Ureter (tissue), 1 donor: Measurements from ENCODE around the gene OVCA2. TPM values are rescaled to one million over a fixed set of nuclear protein-coding genes. Genes with fewer than 3 reads are reported as not detected.
A peak's percentile ranks its signal among the peaks of the same experiment; 100 is the strongest.

ENCODE experiments used
- DNase-seq: peaks from one replicate; pipeline ENCODE4 v3.0.0-alpha.2; 2020; ENCODE audit warnings: low spot score
- total RNA-seq: library from RNA; stranded (reverse); gene quantifications from one replicate; pipeline ENCODE4 v1.2.4, GENCODE V29; 2023
- donor health status: DM: yes; HTN: yes; CAD: no.

Gene OVCA2
- total RNA-seq, 1 donor from 2014 or later: 39.5 TPM

- DNase-seq: peak; percentile 71
These were observed 43.2 kb downstream of the OVCA2 start for GRCh38 chr17:2084766-2085647.

DNA sequence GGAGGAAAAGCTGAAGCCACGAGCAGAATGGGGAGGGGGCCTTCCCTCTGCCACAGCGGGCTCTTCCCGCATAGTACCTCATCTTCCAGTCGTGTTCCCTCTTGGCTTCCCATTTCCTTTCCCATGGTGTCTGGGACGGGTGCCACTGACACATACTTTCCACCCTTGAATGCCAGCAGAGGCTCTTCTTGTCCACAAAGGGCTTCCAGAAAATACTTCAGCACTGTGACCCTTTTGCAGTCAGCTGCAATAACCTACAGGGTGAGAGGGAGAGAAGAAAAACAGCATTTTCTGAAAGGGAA lies 43.8 kb downstream of the OVCA2 start:
- DNase-seq: no peak

DNA sequence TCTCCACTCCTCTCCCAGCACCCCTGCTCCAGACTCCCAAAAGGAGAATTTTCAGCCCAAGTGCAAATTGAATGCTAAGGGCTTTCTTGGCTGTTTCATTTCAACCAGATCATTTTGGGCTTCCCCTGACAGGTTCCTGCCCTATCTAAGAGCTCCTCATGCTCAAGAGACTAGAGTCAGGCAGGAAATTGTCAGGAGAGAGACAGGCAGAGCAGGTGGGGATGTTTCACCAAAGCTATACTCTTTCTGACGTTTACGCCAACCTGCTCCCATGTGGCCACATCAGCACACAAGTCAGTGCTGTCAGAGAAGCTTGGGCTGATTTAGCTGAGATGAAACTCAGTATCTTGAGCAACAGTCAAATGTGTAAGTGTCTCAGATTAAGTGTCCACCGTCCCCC lies 44.5 kb downstream of the OVCA2 start:
- DNase-seq: no peak

DNA sequence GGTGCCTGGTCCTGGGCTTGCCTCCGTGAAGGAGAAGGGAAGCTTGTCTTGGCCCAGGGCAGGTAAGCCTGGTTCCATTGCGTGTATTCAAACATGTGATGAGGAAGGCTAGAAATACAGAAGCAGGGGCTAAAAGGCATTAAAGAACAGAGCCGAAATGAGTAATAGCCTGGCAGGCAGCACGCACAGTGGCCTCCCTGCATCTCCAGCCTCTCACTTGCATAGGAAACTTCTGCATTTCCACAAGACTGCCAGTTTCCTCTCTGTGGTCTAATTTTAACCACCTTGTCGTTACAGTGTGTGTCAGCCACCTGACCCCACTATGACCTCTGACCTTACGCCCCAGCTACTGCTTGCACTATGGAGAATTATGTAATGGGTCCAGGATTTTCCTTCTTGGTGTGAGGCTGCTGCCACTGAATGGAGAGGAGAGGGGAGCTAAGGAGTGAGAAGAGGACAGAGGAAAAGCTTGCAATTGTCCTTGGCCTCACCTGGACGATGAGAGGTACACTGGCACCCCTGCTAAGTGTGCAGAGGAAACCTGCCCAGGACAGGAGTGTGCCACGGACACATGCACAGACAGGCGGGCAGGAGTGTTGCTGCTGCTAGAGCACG lies 45.9 kb downstream of the OVCA2 start:
- no peak for DNase-seq

DNA sequence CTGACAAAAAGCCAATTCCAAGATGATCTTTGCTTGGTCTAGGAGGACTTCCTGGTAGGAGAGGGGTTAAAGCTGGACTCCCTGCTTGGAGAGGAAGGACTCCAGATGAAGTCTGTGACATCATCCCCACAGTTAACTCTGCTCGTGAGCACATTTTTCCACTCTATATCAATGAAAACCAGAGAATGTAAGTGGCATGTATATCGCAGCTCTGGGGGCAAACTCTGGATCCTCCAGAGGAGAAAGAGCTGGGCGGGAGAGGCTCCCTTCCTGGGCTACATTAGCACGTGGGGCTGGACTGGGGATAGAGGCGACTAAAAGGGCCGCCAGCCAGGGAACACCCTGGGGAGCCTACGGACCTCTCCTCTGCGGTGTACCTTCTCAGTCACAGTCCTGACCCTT lies 47.2 kb downstream of the OVCA2 start:
- DNase-seq: no peak

DNA sequence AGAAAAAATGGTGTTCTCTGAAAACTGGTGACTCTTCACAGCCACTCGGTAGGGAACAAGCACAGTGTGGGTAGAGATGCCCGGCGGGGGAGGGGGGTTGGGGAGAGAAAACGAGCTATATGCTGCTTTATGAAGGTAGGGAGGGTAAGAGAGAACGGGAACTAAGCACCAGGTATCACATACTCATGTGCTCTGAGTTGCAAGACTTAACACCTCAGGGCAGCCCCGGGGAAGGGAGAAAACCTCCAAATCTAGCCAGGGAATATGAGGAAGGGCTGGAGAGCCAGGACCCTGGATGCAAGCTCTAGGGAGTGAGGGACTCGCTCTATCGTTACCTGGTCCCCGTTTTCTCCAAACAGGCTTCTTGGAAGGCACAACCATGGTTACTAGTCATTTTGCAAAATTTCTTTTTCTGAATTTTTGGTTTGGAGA lies 48.4 kb downstream of the OVCA2 start:
- DNase-seq: no peak

- no peak for DNase-seq
These were observed 49.1 kb downstream of the OVCA2 start for GRCh38 chr17:2090804-2091534.

DNA sequence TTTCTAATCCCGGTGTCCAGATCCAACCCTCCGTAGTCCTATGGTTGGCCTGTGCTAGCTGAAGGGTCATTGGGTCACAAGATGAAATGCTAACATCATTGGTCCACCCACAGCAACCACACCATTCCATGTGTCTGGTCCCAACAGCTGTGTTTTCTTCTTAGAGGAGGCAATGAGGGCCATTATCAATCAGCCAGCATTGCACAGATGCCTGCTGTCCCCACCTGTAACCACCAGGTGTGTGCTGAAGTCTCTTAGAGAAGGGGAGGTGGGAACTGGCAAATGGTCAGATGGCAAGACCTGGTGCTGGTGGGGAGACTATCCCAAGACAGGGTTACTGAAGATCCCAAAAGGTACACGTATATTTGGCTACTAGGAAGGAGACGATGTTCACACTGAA lies 50.4 kb downstream of the OVCA2 start:
- DNase-seq: no peak

Other genes with a start within 250 kb of the OVCA2 start
- gene SMYD4, start 212.1 kb upstream of the OVCA2 start, total RNA-seq: 19.0 TPM
- gene RPA1, start 212.0 kb upstream of the OVCA2 start, total RNA-seq: 82.2 TPM
- gene RTN4RL1, start 16.7 kb upstream of the OVCA2 start, total RNA-seq: 6.7 TPM
- gene DPH1, start 11.9 kb upstream of the OVCA2 start, total RNA-seq: 68.8 TPM
- 14.9 TPM for gene HIC1, start 13.1 kb downstream of the OVCA2 start, total RNA-seq